Endothelial cell of umbilical vein (primary cell): ENCODE results near the gene LBX2. TPM values are rescaled to one million over a fixed set of nuclear protein-coding genes. Genes with fewer than 3 reads are reported as not detected.

Experiments
- BruUV-seq: library from RNA; stranded (reverse); fragments of 400-500 nt; replicated peaks from 2 replicates; lab custom pipeline; 2021; lab: Mats Ljungman, UMichigan
- CTCF ChIA-PET: fragments of 300-600, 350-600 bp; sonication (Branson Sonifier 250); formaldehyde crosslinking; loops from one replicate; lab custom pipeline; 2021; ENCODE audit warnings: antibody characterized with exemption, inconsistent platforms; lab: Charles Lee
- POLR2A ChIA-PET: fragments of 300-600, 350-600 bp; sonication (Branson Sonifier 250); formaldehyde crosslinking; loops from one replicate; lab custom pipeline; 2021; ENCODE audit warnings: antibody characterized with exemption, inconsistent platforms; lab: Charles Lee
- DNase-seq: peaks from one replicate; pipeline ENCODE4 v3.0.0-alpha.2; 2011; ENCODE audit warnings: low read depth, low spot score
- FAIRE-seq: peaks from 2 replicates; lab custom pipeline; 2011; peaks lifted over from hg19 to GRCh38; lab: Jason Lieb, UNC
- H2AFZ ChIP-seq: 2 replicates; pipeline ENCODE4 v1.6.0; 2012; ENCODE audit warnings: low read depth, low read length, control low read depth, inconsistent platforms
- H3K27ac ChIP-seq: 2 replicates; pipeline ENCODE4 v1.5.1; 2011; ENCODE audit warnings: low read depth, mild to moderate bottlenecking, control low read depth, low read length, moderate library complexity; ENCODE audit not compliant: insufficient read depth
- H3K27me3 ChIP-seq, 2 experiments: 2 replicates each; pipeline versions ENCODE4 v1.6.0 to v1.6.1; 2011; ENCODE audit warnings: low read length in 2 of 2, mixed read lengths in 1 of 2; ENCODE audit not compliant: control insufficient read depth in 2 of 2, insufficient read depth in 2 of 2
- H3K36me3 ChIP-seq, 2 experiments: 2 replicates in 1 of 2; 3 replicates in 1 of 2; pipeline ENCODE4 v1.5.1; 2011; ENCODE audit warnings: low read length in 2 of 2, mild to moderate bottlenecking in 1 of 2, moderate library complexity in 1 of 2; ENCODE audit not compliant: control insufficient read depth in 2 of 2, insufficient read depth in 2 of 2; ENCODE audit errors: extremely low read depth in 1 of 2
- H3K4me1 ChIP-seq: 3 replicates; pipeline ENCODE4 v1.5.1; 2011; ENCODE audit warnings: mild to moderate bottlenecking, low read length; ENCODE audit not compliant: control insufficient read depth, insufficient read depth; ENCODE audit errors: extremely low read depth
- H3K4me2 ChIP-seq: 2 replicates; pipeline ENCODE4 v1.6.1; 2011; ENCODE audit warnings: low read length, control low read depth, mixed read lengths; ENCODE audit not compliant: insufficient read depth
- H3K4me3 ChIP-seq, 3 experiments: fragments of 200-600 bp in 1 of 3; sonication (generic), shearing (Covaris generic) in 1 of 3; replicated peaks in 1 of 3; 2 replicates each; pipeline ENCODE4 v1.5.1; 2011 to 2016; ENCODE audit warnings: control low read depth in 3 of 3, low read length in 3 of 3, mild to moderate bottlenecking in 2 of 3, inconsistent platforms in 1 of 3, low read depth in 1 of 3, moderate library complexity in 1 of 3; ENCODE audit not compliant: insufficient read depth in 1 of 3
- H3K79me2 ChIP-seq: 2 replicates; pipeline ENCODE4 v1.6.0; 2012; ENCODE audit warnings: low read length, inconsistent platforms; ENCODE audit not compliant: control insufficient read depth, insufficient read depth
- H3K9ac ChIP-seq: replicated peaks from 2 replicates; pipeline ENCODE3; 2011; ENCODE audit warnings: low read length, control low read depth; ENCODE audit not compliant: insufficient read depth; ENCODE audit errors: extremely low read depth
- H3K9me1 ChIP-seq: replicated peaks from 3 replicates; pipeline ENCODE4 v1.6.0; 2011; ENCODE audit warnings: mild to moderate bottlenecking, low read length; ENCODE audit not compliant: control insufficient read depth, insufficient read depth; ENCODE audit errors: extremely low read depth
- H3K9me3 ChIP-seq: replicated peaks from 2 replicates; pipeline ENCODE4 v1.5.1; 2012; ENCODE audit warnings: low read length, inconsistent platforms; ENCODE audit not compliant: control insufficient read depth, insufficient read depth
- H4K20me1 ChIP-seq: replicated peaks from 2 replicates; pipeline ENCODE3; 2011; ENCODE audit warnings: mild to moderate bottlenecking, low read length; ENCODE audit not compliant: control insufficient read depth, insufficient read depth; ENCODE audit errors: extremely low read depth
- EZH2 ChIP-seq: IDR thresholded peaks from 2 replicates; pipeline ENCODE4 v1.6.1; 2012; ENCODE audit warnings: borderline replicate concordance, low read depth, mild to moderate bottlenecking, moderate library complexity, low read length, inconsistent platforms; ENCODE audit not compliant: severe bottlenecking
- FOS ChIP-seq: IDR thresholded peaks from 2 replicates; pipeline ENCODE4 v1.6.1; 2011; ENCODE audit warnings: mild to moderate bottlenecking, low read length, moderate library complexity, borderline replicate concordance; ENCODE audit not compliant: insufficient read depth
- GATA2 ChIP-seq: IDR thresholded peaks from 2 replicates; pipeline ENCODE4 v1.7.0; 2011; ENCODE audit warnings: low read depth, mild to moderate bottlenecking, moderate library complexity, mixed read lengths, low read length; ENCODE audit not compliant: insufficient read length, insufficient read depth
- JUN ChIP-seq: IDR thresholded peaks from 2 replicates; pipeline ENCODE4 v1.6.1; 2011; ENCODE audit warnings: borderline replicate concordance, low read depth; ENCODE audit not compliant: insufficient read length, insufficient read depth
- MAX ChIP-seq: IDR thresholded peaks from 2 replicates; pipeline ENCODE4 v1.6.1; 2011; ENCODE audit not compliant: insufficient read depth, insufficient read length
- MYC ChIP-seq: IDR thresholded peaks from one replicate; pipeline ENCODE4 v1.6.1; 2011; ENCODE audit warnings: mild to moderate bottlenecking, low read depth, low read length
- POLR2A ChIP-seq: IDR thresholded peaks from 2 replicates; pipeline ENCODE4 v1.6.1; 2012; ENCODE audit warnings: low read depth, mild to moderate bottlenecking, control low read depth, low read length
- POLR2AphosphoS5 ChIP-seq: IDR thresholded peaks from 2 replicates; pipeline ENCODE4 v1.6.1; 2012; ENCODE audit warnings: low read depth, mild to moderate bottlenecking, control low read depth, low read length, moderate library complexity; ENCODE audit not compliant: insufficient read depth
- dilution Hi-C: fragments of 300-500 bp; cut with MboI; formaldehyde crosslinking; loops from one replicate; pipeline ENCODE4 v1.15.0; 2019; ENCODE audit warnings: low sequenced_read_pairs; ENCODE audit not compliant: extremely low pct_ligation_motif_present
- intact Hi-C: fragments of 100-400 bp; cut with micrococcal nuclease; formaldehyde crosslinking; loops from one replicate; pipeline ENCODE4 v1.10.0; 2022
- polyA plus RNA-seq, 4 experiments: library from polyadenylated mRNA; depleted of rRNA in 3 of 4; stranded (reverse) in 3 of 4; unstranded in 1 of 4; fragments of >200 nt; gene quantifications; 2 replicates each; pipeline versions ENCODE4 v1.2.1 to v1.2.3, GENCODE V29; 2011 to 2012; ENCODE audit warnings: missing spikeins in 1 of 4
- total RNA-seq: library from RNA; stranded (reverse); gene quantifications from 2 replicates; pipeline ENCODE4 v1.2.3, GENCODE V29; 2021
- TF ChIP-seq, protein P1 (sequence below), 2 donors: IDR thresholded peaks; 1 replicate in 1 of 2; 2 replicates in 1 of 2; pipeline ENCODE4 v1.5.1; 2011; ENCODE audit warnings: low read length in 2 of 2, mild to moderate bottlenecking in 2 of 2, moderate library complexity in 2 of 2, control low read depth in 1 of 2, inconsistent platforms in 1 of 2, low read depth in 1 of 2; ENCODE audit not compliant: insufficient read depth in 1 of 2; ENCODE audit errors: extremely low read depth in 1 of 2

The LBX2 gene
- total and polyA plus RNA-seq, 2 donors (not counting 3 experiments of a cell fraction or from before 2014, with no cell fraction given): 2.8 to 3.8 TPM

DNA sequence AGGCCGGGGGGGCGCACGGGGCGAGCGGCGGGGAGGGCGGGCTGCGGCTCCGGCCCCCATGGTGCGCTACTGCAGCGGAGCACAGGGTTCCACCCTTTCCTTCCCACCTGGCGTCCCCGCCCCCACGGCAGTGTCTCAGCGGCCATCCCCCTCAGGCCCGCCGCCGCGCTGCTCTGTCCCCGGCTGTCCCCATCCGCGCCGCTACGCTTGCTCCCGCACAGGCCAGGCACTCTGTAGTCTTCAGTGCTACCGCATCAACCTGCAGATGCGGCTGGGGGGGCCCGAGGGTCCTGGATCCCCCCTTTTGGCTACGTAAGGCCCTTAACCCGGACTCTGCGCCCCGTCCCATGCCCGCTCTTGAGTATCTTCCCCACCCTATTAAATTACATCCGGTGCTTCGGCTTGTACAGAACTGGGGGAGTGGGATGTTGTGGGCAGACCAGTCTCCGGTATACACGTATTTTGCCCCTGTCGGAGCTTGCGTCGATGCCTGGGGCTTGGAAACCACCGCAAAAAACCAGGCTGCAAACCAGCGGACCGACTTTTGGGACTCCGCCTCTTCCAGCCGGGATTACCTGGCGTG is 41.8 kb downstream of the LBX2 start:
- TF ChIP-seq MYC (no peak), GATA2 (no peak), MAX (no peak), JUN (no peak), EZH2 (no peak), POLR2AphosphoS5 (no peak), POLR2A (no peak), FOS (no peak)
- TF ChIP-seq, protein P1, sequence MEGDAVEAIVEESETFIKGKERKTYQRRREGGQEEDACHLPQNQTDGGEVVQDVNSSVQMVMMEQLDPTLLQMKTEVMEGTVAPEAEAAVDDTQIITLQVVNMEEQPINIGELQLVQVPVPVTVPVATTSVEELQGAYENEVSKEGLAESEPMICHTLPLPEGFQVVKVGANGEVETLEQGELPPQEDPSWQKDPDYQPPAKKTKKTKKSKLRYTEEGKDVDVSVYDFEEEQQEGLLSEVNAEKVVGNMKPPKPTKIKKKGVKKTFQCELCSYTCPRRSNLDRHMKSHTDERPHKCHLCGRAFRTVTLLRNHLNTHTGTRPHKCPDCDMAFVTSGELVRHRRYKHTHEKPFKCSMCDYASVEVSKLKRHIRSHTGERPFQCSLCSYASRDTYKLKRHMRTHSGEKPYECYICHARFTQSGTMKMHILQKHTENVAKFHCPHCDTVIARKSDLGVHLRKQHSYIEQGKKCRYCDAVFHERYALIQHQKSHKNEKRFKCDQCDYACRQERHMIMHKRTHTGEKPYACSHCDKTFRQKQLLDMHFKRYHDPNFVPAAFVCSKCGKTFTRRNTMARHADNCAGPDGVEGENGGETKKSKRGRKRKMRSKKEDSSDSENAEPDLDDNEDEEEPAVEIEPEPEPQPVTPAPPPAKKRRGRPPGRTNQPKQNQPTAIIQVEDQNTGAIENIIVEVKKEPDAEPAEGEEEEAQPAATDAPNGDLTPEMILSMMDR (IDR thresholded peaks at IDR 0.05; ENCODE audit: extremely low read depth in 1 of 2, insufficient read depth in 1 of 2, low read depth in 1 of 2, low read length in 2 of 2): no peak
- peak overlapping the region; percentile 83 for H3K4me2 ChIP-seq
- no peak for DNase-seq
- peak overlapping the region; percentile 51 for H3K27ac ChIP-seq
- ChIA-PET POLR2A (interaction anchor here (0.6 to 1.3 kb wide), 5 partner anchors 18 to 73 kb away, joined by 3 to 5 read pairs (median 4); partner anchors contain the start of gene HTRA2), CTCF (interaction anchor here (1.2 to 2.3 kb wide), 5 partner anchors 11 to 75 kb away, joined by 3 to 7 read pairs (median 4); partner anchors contain the start of gene LBX2)
- H3K4me1 ChIP-seq: peaks cover 22% of the 10 kb centered on the region
- dilution Hi-C loops: no loop called here
- FAIRE-seq: no peak
- no peaks in the 10 kb centered on the region for H3K9me3 ChIP-seq
- peak overlapping the region; percentile 59 to 78 (median 77) for H3K4me3 ChIP-seq
- no peaks in the 10 kb centered on the region for H3K9me1 ChIP-seq
- no TSS peak for BruUV-seq
- H3K9ac ChIP-seq: peak overlapping the region; percentile 58
- intact Hi-C loops: loop anchor here (1.0 kb wide), 2 partner anchors 25 to 72 kb away; partner anchors contain the start of genes AUP1, CCDC142 and HTRA2
- peaks cover 0 to 8% of the 10 kb centered on the region in 2 experiments for H3K36me3 ChIP-seq
- H3K27me3 ChIP-seq: peaks cover 0 to 4% of the 10 kb centered on the region in 2 experiments
- no peaks in the 10 kb centered on the region for H4K20me1 ChIP-seq
- H2AFZ ChIP-seq: peak overlapping the region; percentile 77
- H3K79me2 ChIP-seq: peaks cover 2% of the 10 kb centered on the region
